ENCODE data around the gene FAM193B.
"Not testable (repeated sequence)": the region's sequence is repeated elsewhere in the genome, so short reads cannot be mapped to it uniquely, and the experiment has no call there.

Gene FAM193B

DNA sequence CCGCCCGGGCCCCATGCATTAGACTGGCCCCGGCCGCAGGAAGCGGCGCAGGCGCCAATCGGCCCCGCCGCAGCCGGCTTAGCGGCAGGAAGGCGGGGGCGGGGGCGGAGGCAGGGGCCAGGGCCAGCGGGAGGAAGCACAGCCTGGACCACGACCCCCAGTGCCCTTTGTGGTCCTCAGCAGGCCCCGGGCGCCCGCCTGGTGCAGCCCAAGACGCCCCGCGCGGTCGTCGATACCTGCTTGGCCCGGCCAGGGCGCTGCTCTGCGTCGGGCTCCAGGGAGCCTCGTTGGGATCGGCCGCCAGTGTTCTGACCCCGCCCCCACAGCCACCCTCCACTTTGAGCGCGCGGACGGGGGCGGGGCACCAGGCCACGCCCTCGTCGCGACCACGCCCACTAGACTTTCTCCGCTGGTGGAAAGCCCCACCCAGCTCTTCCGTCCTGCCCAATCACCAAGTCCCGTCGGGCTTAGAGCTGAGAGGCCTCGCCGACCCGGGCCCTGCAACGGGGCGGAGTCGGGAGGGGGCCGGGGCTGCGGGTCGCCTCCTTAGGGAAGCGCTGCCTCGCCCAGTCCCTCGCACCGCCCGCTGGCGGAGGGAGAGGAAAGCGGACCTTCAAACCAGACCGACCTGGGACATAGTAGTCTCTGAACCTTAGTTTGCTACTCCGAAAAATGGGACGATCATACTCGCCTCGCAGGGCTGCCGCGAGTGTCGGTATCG, 56.9 kb downstream of the FAM193B start, which contains the start of gene PDLIM7:
TSS of gene PDLIM7 (minus strand) at position 313 of the 721 bp plus-strand sequence. CDS start 1,092 bp downstream, outside the sequence.
- DNase-seq = peak; percentile 99

DNA sequence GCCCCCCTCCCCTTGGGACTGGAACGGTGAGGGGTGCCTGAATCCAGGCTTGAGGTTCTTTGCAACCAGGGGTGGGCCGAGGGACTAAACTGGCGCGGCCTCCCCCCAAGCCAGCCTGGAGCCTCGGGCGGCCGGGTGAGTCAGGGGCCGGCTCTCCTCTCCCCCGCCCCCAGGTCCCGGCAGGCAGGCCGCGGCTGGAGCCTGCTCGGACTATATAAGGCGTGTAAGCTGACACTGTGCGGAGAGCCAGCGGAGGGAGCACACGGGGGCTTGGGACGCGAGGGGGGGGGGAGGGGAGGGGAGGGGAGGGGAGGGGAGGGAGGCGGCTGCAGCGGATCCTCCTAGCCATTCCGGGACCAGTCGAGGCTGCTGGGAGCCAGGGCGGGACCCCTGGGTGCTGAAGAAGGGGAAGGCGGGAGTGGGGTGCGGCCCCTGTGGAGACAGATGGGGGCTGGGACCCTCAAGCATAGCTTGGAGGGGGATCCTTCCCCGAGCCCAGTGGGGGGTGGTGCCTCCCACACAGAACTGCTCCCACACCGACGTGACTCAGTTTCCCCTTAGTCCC, 57.6 kb downstream of the FAM193B start:
- peak; percentile 97 for DNase-seq

DNA sequence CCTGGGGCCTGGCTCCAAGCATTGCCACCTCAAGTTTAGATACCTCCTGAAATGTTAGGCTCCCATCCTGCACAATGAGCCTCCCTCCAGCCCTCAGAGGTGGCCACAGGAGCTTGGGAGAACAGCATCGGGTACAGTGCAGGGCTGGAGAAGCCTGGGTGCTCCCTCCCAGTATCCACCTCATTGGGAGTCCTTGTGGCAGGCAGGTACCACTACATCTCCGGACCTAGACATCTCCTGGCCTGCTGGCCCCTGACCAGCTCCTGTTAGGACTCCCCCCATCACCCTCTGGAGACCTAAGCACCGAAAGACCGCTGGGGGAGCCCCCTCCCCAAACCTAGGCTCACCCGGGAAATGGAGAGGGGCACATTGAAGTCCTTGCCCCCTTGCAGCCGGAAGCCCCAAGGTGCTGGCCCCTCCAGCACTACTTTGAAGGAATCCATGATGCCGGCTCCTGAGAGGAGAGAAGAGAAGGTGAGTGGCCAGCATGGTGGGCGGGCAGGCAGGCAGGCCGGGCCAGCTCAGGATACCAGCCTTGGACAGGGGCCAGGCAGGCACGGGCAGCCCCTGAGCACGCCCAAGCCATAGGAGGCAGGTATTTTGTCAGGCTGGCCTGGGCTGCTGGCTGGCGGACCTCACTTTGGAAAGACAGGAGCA, 58.2 kb downstream of the FAM193B start:
- DNase-seq = peak; percentile 83

DNA sequence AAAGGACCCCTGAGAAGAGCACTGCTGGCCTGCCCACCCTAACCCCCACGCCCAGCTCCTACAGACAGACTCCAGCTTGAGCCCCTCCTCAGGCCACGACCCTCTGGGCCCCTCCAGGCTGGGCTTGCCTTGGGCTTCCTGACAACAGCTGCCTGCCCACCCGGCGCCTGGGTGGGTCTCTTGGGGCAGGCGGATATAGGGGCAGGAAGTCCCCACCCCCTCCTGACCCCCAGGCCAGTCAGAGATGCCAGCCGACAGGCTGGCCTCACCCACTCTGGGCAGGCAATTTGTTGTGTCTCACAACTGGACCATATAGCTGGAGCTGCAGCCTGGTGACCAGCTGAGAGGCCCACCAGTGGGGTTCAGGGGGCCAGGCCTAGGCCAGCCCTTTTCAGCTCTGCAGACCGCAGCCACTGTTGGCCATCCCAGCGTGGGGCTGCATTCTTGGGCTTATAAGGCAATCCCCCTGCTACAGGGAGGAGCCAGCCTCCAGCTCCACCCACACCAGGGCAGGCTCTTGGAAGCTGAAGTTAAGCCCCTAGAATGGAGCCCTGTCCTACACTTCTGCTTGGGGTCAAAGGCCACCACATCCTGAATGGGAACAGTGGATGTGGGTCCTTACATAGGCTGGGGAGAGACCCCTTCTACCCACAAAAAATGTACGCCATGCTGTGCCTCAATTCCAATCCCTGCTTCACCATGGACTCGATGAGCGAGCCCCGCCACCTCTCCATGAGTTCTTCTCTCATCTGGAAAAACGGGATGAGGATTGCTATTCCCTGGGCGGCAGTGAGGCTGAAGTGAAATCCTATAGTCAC, 58.9 kb downstream of the FAM193B start:
- DNase-seq = peak; percentile 95

DNA sequence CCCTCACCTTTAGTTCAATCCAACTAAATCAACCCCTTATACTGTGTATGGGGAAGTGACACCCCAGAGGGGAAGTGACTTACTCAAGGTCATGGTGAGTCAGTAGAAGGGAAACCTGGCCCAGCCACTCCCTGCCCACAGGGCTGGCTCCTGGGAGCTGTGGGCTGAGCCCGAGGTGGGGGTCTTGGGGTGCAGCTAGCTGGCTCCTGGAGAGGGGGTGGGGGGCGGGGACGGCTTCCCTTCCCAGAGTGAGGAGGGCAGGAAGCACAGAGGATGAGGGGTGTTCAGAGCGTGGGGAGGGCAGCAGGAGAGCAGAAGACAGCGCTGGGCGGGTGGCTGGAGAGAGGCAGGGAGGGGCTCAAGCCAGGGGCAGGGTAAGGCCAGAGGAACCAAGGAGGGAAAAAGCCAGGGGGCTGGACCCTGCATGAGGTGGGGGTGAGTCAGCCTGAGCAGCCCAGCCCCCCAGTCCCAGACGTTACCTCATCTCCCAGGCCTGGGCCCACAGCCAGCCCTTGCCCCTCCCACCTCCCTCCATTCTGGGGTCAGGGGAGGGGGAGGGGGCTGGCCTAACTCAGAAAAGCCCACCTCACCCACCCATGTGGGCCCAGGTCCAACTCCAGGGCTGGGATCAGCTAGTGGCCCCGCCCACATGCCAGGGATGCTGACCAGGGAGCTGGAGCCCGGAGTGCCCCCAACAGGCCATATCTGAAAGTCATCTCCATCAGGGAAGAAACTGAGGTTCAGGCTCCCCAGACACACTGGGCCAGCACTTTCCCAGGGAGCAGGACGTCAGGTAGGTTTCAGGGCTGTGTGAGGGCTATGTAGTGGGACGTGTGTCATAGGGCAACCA, 59.8 kb downstream of the FAM193B start:
- DNase-seq = peak; percentile 96

DNA sequence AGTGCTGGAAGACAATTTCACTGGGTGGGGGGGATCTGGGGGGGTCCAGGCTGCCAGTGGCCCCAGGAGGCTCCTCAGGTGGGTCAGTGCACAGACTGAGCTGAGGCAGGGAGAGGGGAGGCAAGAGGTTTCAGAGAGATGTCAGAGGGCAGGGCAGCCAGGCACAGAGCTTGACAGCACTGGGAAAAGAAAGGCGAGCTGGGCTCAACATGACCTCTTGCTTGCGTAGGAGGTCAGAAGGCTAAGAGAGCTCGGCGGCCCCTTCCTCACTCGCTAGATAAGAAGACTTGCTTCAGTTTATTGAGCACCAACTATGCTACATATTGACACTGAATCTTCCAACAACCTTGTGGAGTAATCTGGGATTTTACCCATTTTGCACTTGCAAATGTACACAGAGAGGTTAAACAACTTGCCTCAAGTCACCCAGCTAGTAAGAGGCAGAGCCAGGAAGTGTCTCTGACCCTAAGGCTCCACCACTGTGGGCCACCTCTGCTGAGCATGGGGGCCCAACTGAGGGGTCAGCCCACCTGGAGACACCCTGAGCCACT, 60.5 kb downstream of the FAM193B start:
- no peak for DNase-seq

DNA sequence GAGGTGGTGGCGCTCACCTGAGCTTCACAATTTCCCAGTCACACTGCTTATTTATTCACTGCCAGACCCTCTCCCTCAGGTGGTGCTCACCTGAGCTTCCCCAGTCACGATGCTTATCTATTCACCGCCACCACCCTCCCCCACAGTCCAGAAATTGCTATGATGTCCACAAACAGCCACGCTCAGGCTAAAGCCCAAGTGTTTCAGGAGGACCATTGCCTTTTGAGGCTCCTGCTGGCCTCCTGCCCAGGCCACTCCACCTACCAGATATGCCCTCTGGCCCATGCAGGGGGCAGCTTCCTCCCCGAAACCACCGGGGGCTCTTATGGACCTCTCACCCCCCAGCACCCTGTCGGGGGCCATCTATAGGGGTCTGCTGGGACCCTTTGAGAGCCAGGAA, 61.5 kb downstream of the FAM193B start:
- DNase-seq = no peak

DNA sequence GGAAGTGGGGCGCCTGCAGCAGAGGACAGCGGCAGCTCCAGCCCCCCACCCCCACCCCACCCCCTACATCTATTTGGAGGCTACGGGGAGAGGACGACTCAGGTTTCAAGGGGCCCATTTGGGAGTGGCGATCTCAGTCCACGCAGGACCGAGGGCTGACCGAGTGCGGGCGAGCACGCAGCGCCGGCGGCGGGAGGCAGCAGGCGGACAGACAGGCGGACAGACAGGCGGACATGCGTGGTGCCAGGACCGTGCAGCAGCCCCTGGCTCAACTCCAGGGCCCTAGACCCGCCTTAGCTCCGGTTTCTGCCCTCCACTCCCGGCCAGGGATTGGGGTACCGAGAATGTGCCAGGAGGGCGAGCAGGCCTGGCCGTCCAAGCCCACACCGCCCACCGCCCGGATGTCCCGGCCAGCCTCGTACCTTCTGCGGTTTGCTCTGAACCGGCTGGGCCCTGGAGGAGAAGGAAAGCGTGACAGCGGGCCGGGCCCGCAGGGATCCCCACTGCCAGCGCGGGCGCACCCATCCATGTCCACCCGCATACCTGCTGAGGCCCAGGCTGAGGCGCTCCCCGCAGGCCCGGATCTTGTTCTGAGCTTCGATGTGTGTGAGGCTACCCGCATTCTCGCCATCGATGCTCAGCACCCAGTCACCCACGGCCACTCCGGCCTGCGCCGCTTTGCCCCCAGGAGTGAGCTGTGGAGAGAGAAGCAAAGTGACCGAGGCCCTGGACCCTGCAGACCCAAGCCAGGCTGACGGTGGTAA, 62.2 kb downstream of the FAM193B start:
- no peak for DNase-seq

DNA sequence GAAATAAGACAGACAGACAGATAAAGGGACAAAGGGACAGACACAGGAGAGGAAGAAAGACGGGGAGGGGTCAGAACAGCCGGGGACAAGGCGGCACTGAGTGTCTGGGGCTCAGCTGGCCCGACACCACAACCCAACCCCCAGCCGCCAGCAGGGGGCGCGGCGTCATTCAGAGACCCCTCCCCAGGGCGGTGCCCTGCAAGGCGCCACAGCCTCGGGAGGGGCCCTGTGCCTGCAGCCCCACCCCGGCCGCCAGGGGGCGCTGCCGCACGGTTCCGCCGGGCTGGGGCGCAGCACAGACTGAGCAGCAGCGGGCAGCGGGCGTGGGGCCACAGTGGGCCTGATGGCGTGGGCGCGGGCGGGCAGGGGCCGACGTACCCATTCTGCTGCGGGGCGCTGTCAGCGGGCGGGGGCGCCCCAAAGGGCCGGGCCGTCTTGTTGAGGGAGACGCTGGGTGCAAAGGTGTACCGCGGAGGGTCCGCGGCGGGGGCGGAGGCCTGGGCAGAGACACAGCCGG, 62.9 kb downstream of the FAM193B start:
- peak; percentile 94 for DNase-seq

DNA sequence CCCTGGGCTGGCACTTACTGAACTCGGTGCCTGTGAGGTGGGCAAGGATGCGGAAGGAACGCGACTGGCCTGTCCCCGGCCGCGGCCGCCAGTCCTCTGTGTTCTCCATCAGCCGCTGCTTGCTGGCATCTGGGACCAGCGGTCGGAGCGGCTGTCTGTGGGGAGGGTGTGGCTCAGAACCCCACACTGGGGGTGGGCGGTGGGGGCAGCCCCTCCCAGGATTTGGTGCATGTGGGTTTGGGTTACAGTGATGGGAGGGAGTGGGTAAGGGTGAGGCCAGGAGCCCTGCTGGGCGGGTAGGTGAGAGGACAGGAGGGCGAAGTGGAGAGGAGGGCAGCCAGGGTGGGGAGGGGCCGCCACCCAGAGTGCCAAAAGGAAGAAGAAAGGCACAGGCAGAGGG, 63.4 kb downstream of the FAM193B start:
- DNase-seq = no peak

DNA sequence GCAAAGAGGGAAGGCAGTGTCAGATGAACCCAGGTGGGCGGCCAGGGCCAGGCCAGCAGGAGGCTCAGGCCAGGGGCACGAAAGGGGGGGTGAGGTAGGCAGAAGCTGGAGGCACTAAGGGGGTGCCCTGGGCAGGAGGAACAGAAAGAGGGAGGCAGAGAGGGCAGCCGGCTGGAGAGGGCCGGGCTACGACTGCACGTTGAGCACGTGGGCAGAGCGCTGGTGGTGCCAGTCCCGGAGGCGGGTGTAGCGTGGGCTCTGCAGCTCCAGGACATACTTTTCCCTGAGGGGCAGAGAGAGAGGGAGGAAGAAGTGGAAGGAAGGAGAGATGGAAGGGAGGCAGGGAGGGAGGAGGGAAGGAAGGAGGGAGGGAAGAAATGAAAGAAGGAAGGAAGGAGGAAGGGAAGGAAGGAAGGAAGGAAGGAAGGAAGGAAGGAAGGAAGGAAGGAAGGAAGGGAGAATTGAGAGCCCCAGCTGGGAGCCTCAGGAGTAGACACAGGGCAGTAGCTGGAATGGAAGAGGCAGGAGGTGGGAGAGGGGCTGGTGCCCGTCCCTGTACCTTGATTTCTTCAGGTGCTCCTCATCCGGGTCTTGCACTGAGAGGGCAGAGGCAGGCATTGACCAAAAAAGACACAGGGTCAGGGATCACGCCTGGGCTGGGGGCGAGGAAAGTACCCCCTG, 63.9 kb downstream of the FAM193B start:
- DNase-seq = no peak

DNA sequence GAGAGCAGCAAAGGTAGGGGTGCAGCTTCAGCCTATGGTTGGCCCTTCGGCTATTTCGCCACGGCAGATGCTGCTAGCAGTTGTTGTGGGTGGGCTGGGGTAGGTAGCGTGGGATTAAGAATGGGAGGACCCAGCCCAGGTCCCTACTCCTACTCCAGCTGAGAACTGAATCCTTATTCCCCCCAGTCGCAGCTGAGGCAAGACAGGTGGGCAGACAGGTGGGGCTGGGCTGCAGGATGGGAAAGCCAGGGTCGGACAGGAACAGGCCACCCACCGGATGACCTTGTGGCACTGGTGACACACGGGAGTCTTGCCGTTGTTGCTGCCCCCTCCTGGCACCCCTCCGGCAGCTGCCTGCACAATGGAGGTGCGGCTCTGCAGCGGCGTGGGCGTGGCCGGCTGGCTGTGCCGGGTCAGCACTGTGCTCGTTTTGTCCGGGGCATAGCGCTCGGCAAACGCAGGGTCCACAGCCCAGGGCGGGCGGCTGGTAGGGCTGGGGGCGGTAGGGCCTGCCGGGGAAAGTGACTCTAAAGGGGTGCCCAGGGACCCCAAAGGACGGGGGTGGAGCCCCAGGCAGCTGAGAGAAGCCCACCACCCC, 65.1 kb downstream of the FAM193B start:
- DNase-seq = no peak

DNA sequence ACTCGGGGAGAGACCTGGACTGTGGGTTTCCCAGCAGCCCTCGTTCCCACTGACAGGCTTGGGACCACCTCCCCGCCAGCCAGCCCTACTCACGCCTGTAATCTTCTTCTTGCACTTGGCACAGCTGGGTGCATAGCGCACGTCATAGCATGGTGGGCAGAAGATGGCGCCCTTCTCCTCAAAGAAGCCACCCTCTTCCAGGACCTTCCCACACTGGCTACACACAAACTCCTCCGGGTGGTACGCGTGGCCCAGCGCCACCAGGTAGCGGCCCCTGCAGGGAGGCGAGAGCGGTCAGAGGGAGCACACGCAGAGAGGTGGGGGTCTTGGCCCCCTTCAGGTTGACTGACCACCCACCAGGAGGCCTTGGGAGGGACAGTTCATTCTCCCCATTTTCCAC, 66.4 kb downstream of the FAM193B start:
- no peak for DNase-seq

DNA sequence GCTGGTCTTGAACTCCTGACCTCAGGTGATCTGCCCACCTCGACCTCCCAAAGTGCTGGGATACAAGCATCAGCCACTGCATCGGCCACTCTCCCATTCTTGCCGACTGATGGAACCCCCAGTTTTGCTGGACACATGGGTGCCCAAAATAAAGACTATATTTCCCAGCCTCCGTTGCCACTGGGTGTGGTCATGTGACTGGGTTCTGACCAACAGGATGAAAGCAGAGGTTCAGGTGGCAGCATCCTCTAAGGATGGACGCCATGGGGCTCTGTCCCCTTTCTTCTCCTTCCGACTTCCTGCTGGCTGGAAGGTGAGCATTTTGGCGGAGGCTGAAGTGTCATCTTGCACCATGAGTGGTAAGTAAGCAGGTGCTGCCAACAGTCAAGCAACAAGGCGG, 67.2 kb downstream of the FAM193B start:
- DNase-seq = no peak

DNA sequence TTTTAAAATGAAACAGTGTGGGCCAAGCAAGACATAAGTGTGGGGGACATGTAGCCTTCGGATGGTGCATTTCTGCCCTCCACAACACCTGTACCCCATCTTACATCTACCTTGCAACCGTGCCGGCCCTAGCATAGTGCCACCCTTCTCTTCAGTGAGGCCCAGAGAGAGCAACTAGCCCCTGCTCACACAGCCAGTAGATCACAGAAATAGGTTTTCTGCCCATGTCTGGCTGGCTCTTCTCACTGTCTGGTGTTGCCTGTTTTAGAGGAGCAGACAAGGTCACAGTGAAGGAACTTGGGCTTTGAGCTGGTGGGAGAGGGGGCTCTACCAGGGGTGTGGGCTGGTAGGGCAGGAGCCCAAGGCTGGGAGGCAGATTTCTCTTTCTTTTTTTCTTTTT, 68.1 kb downstream of the FAM193B start:
- DNase-seq = no peak

DNA sequence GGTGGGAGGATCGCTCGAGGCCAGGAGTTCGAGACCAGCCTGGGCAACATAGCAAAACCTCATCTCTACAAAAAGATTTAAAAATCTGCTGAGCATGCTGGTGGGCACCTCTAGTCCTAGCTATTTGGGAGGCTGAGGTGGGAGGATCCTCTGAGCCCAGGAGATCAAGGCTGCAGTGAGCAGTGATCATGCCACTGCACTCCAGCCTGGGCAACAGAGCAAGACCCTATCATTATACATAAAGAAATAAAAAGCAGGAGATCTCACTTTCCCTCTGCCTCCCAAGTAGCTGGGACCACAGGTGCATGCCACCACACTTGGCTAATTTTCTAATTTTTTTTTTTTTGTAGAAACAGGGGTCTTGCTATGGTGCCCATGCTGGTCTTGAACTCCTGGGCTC, 68.6 kb downstream of the FAM193B start:
- not testable (repeated sequence) for DNase-seq

DNA sequence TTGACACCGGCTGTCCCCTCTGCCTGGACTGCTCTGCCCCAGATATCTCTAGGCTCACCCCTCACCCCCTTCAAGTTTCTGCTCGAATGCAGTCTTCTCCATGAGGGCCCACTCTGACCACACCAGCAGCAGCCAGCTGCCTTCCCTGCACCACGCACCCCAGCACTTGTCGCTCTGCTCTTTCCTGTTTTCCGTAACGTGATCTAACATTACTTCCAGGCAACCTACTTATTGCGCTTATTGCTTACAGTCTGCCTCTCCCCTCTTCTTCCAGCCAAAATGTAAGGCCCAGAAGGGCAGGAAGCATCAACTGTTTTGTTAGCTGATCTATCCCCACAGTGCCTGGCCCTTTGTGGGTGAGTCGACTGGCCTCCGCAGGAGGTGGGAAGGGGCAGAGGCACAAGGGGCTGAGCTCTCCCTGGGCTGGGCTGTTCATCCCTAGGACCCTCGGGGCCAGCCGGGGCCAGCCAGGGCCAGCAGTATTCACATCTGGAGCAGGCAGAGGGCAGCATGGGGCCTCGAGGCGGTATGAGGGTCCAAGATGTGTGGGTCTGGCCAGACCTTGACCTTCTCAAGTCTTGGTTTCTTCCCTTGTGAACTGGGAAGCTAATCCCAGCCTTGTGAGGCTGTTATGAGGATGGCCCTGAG, 69.3 kb downstream of the FAM193B start:
- DNase-seq = no peak

DNA sequence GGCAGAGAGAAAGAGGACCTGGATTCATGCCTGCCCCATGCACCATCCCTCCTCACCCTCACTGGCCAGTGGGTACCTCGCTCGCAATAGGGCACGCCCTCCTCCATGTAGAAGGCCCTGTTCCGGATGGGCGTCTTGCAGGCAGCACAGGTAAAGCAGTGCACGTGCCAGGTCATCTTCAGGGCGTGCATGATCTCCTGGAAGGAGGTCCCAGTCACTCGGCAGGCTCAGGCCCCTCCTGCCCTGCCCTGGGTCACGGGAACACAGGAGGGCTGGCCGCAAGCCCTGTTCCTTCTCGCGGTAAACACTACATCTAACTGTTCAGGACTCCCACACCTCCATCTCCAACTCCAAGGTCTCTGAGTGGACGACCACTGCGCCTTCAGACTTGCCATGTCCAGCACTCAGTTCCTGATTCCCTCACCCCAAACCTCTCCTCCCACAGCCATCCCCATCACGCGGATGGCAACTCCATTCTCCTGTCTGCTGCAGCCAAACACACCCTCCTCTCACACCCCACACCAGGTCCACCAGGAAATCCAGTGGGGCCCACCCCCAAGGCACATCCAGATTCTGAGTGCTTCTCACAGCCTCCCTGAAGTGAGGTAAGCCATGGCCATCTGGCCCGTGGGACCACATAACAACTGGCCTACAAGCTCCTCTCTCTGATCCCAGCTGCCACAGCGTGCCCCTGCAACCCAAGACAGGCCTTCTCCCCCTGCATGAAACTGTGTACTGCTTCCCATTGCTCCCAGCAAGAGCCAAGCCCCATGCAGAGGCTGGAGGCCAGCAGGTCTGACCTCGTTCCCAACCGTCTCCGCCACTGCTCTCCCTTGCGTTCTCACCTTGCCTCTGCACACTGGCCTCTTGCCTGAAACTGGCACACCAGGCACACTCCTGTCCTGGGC, 70.1 kb downstream of the FAM193B start:
- no peak for DNase-seq
